ENCODE results near the gene HAUS7. TPM values are rescaled to one million over a fixed set of nuclear protein-coding genes. Genes with fewer than 3 reads are reported as not detected.

HAUS7 gene
- polyA plus RNA-seq, 2 of the 4 experiments (the other 2 are of a cell fraction): 39.1 to 53.6 TPM

GRCh38 chrX:153464116-153464515 lies 6.3 kb downstream of the HAUS7 start:
- no peak for ATAC-seq
- Histone ChIP-seq H3K4me3 (no peak overlapping the region), H3K9me3 (no peaks in the 10 kb centered on the region), H3K4me2 (no peak overlapping the region), H3K27ac (no peak overlapping the region), H3K4me1 (no peaks in the 10 kb centered on the region; the same call in 2 of the 3 replicates)
- POLR2A ChIA-PET: no interaction called here
- CTCF ChIA-PET: interaction anchor here (1.1 kb wide), 1 partner anchor 43 kb away, joined by 6 read pairs; no protein-coding TSS in a partner anchor
- no peak for FAIRE-seq
- WGBS (ENCODE audit: missing lambda C conversion rate): 93% methylated on average over 5 of the region's 5 CpGs
- DNase-seq (ENCODE audit: low read depth in 1 of 2, low spot score in 1 of 2): no peak
- TF ChIP-seq SREBF2 (IDR thresholded peaks at IDR 0.05) (no peak), ZNF302 (CRISPR knock-in tag; IDR thresholded peaks at IDR 0.05) (no peak), EHF (CRISPR knock-in tag; IDR thresholded peaks at IDR 0.05) (no peak), CHD2 (IDR thresholded peaks at IDR 0.05; ENCODE audit: low read length, partially characterized antibody) (no peak), HES2 (IDR thresholded peaks at IDR 0.05) (no peak), GATA3 (IDR thresholded peaks at IDR 0.05; ENCODE audit: borderline replicate concordance) (no peak), HOXB5 (CRISPR knock-in tag; IDR thresholded peaks at IDR 0.05) (no peak), CEBPB (IDR thresholded peaks at IDR 0.05) (no peak), MYC (IDR thresholded peaks at IDR 0.05; ENCODE audit: borderline replicate concordance, low read length) (no peak), JUN (IDR thresholded peaks at IDR 0.05) (no peak)
- TF ChIP-seq, protein P1, sequence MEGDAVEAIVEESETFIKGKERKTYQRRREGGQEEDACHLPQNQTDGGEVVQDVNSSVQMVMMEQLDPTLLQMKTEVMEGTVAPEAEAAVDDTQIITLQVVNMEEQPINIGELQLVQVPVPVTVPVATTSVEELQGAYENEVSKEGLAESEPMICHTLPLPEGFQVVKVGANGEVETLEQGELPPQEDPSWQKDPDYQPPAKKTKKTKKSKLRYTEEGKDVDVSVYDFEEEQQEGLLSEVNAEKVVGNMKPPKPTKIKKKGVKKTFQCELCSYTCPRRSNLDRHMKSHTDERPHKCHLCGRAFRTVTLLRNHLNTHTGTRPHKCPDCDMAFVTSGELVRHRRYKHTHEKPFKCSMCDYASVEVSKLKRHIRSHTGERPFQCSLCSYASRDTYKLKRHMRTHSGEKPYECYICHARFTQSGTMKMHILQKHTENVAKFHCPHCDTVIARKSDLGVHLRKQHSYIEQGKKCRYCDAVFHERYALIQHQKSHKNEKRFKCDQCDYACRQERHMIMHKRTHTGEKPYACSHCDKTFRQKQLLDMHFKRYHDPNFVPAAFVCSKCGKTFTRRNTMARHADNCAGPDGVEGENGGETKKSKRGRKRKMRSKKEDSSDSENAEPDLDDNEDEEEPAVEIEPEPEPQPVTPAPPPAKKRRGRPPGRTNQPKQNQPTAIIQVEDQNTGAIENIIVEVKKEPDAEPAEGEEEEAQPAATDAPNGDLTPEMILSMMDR (IDR thresholded peaks at IDR 0.05): no peak
- TF ChIP-seq, protein P2, sequence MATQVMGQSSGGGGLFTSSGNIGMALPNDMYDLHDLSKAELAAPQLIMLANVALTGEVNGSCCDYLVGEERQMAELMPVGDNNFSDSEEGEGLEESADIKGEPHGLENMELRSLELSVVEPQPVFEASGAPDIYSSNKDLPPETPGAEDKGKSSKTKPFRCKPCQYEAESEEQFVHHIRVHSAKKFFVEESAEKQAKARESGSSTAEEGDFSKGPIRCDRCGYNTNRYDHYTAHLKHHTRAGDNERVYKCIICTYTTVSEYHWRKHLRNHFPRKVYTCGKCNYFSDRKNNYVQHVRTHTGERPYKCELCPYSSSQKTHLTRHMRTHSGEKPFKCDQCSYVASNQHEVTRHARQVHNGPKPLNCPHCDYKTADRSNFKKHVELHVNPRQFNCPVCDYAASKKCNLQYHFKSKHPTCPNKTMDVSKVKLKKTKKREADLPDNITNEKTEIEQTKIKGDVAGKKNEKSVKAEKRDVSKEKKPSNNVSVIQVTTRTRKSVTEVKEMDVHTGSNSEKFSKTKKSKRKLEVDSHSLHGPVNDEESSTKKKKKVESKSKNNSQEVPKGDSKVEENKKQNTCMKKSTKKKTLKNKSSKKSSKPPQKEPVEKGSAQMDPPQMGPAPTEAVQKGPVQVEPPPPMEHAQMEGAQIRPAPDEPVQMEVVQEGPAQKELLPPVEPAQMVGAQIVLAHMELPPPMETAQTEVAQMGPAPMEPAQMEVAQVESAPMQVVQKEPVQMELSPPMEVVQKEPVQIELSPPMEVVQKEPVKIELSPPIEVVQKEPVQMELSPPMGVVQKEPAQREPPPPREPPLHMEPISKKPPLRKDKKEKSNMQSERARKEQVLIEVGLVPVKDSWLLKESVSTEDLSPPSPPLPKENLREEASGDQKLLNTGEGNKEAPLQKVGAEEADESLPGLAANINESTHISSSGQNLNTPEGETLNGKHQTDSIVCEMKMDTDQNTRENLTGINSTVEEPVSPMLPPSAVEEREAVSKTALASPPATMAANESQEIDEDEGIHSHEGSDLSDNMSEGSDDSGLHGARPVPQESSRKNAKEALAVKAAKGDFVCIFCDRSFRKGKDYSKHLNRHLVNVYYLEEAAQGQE (IDR thresholded peaks at IDR 0.05): no peak
- TF ChIP-seq, protein P3, sequence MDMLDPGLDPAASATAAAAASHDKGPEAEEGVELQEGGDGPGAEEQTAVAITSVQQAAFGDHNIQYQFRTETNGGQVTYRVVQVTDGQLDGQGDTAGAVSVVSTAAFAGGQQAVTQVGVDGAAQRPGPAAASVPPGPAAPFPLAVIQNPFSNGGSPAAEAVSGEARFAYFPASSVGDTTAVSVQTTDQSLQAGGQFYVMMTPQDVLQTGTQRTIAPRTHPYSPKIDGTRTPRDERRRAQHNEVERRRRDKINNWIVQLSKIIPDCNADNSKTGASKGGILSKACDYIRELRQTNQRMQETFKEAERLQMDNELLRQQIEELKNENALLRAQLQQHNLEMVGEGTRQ (IDR thresholded peaks at IDR 0.05): no peak
- TF ChIP-seq, protein P4, sequence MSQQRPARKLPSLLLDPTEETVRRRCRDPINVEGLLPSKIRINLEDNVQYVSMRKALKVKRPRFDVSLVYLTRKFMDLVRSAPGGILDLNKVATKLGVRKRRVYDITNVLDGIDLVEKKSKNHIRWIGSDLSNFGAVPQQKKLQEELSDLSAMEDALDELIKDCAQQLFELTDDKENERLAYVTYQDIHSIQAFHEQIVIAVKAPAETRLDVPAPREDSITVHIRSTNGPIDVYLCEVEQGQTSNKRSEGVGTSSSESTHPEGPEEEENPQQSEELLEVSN (IDR thresholded peaks at IDR 0.05; ENCODE audit: borderline replicate concordance, low read depth): no peak

GRCh38 chrX:153463556-153463955 lies 6.8 kb downstream of the HAUS7 start:
- H3K9me3 ChIP-seq: no peaks in the 10 kb centered on the region
- no peak for ATAC-seq
- H3K27ac ChIP-seq: no peak overlapping the region
- H3K4me1 ChIP-seq: no peaks in the 10 kb centered on the region
- no peak overlapping the region for H3K4me2 ChIP-seq
- TF ChIP-seq EHMT2 (IDR thresholded peaks at IDR 0.05; ENCODE audit: low read depth) (no peak), ZSCAN20 (CRISPR knock-in tag; IDR thresholded peaks at IDR 0.05) (no peak), HES2 (IDR thresholded peaks at IDR 0.05) (no peak), ZFP36 (IDR thresholded peaks at IDR 0.05; ENCODE audit: borderline replicate concordance, partially characterized antibody) (no peak), TFCP2L1 (CRISPR knock-in tag; IDR thresholded peaks at IDR 0.05) (no peak), EHF (CRISPR knock-in tag; IDR thresholded peaks at IDR 0.05) (no peak), MAX (IDR thresholded peaks at IDR 0.05) (no peak)
- ChIA-PET POLR2A (no interaction called here), CTCF (no interaction called here)
- 88% methylated on average over 11 of the region's 12 CpGs for WGBS (ENCODE audit: missing lambda C conversion rate)
- DNase-seq (ENCODE audit: low read depth in 1 of 2, low spot score in 1 of 2): no peak
- H3K4me3 ChIP-seq: no peak overlapping the region
- FAIRE-seq: no peak

Measured in A549 (cell line).